ENCODE measurements around the gene QSOX1.
"Not testable (repeated sequence)": the region's sequence is repeated elsewhere in the genome, so short reads cannot be mapped to it uniquely, and the experiment has no call there.

The QSOX1 gene, protein sequence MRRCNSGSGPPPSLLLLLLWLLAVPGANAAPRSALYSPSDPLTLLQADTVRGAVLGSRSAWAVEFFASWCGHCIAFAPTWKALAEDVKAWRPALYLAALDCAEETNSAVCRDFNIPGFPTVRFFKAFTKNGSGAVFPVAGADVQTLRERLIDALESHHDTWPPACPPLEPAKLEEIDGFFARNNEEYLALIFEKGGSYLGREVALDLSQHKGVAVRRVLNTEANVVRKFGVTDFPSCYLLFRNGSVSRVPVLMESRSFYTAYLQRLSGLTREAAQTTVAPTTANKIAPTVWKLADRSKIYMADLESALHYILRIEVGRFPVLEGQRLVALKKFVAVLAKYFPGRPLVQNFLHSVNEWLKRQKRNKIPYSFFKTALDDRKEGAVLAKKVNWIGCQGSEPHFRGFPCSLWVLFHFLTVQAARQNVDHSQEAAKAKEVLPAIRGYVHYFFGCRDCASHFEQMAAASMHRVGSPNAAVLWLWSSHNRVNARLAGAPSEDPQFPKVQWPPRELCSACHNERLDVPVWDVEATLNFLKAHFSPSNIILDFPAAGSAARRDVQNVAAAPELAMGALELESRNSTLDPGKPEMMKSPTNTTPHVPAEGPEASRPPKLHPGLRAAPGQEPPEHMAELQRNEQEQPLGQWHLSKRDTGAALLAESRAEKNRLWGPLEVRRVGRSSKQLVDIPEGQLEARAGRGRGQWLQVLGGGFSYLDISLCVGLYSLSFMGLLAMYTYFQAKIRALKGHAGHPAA

DNA sequence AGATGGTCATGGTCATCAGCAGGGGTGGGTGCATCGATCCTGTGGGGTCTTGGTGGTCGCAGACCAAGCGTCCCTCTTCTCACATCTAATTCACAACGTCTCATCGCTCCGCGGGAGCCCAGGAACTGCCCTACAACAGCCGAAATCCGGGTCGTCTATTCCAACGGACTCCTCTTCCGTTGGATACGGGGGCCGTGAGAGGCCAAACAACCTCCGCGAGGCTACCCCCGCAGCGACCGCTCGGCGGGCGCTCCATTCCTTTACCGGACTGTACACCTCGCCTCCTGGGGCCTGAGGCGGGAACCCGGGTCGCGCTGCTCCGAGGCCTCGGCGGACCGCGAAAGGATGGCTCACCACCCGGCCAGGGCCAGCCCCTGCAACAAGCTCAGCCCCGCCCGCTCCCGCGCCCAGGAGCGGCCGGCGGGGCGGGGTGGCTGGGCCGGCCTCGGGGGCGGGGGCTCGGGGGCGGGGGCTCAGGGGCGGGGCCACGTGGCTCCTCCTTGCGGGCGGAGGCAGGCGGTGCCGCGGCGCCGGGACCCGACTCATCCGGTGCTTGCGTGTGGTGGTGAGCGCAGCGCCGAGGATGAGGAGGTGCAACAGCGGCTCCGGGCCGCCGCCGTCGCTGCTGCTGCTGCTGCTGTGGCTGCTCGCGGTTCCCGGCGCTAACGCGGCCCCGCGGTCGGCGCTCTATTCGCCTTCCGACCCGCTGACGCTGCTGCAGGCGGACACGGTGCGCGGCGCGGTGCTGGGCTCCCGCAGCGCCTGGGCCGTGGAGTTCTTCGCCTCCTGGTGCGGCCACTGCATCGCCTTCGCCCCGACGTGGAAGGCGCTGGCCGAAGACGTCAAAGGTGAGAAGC lies at the start of gene QSOX1:
Gene QSOX1, plus strand, starts transcription at position 545 of the 857 bp plus-strand sequence. Its CDS starts 39 bp downstream, at position 584.
- DNase-seq, result peak; percentile 9 to 42

DNA sequence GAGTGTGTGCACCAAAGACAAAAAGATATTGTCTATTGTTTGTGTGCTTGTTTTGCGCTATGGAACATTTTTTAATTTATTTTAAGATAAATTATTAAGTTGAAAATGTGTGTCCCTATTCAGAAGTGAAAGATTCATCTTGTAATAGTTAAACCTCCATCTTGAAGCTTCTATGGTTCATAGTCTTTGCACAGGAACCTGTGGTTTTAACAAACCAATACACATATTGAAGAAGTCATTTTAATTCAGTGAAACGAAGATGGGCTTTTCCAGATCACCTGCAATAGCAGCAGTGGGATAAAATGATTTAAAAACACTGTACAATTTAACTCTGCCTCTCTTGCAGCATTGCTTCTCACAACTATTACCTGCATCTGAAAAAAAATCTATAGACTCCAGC lies 42.6 kb upstream of the QSOX1 start:
- no peak for DNase-seq

DNA sequence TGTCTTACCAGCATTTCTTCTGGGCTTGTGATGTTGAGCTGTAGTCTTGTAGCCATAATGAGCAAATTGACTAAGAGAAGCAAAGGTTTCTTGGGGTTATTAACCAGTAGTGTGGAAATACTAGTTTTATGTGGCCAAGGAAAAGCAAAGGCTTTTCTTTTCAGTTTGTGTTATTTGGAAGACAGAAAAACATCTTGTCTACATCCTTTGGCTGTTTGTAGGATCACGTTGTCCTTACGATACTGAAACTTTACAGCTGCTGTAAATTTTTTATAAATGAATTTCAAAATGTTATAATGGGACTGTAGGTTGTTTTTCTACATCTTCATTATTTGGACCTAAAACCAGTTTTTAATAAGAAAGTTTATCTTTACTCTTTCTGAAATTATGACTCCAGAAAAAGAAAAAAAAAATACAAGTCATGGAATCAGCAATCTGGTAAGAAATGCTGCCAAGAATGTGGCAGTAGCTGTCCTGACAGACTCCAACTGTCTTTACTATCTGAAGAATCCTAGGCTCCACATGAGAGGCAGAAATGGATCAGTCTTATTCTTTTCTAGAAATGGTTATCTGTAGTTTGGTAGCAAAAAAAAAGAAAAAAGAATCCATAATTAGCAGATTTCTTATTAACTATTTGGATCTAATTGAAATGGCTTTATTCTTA lies 41.6 kb upstream of the QSOX1 start:
- DNase-seq, result no peak

DNA sequence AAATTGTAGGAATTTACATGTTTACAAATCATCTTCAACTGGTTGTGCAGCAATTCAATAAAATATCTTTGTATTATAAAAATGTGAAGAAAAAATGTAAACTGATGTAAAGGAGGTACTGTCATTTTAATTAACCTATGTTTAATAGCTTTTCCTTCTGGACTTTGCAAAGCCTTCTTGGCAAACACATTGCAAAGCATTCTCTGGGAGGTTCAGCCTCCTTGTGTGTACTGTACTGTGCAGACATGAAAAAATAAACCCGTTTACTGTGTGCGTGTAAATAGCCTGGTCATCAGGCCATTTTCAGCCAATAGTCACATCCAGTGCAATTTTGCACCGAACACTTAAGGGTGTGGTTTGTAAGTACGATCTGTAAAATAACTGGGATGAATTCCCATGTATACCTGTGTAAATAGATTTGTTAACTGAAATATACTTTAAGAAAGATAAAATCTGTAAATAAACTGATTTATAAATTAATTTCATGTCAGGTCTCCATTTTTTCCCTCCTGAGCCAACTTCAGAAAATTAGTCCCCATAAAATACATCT lies 40.2 kb upstream of the QSOX1 start:
- no peak for DNase-seq

DNA sequence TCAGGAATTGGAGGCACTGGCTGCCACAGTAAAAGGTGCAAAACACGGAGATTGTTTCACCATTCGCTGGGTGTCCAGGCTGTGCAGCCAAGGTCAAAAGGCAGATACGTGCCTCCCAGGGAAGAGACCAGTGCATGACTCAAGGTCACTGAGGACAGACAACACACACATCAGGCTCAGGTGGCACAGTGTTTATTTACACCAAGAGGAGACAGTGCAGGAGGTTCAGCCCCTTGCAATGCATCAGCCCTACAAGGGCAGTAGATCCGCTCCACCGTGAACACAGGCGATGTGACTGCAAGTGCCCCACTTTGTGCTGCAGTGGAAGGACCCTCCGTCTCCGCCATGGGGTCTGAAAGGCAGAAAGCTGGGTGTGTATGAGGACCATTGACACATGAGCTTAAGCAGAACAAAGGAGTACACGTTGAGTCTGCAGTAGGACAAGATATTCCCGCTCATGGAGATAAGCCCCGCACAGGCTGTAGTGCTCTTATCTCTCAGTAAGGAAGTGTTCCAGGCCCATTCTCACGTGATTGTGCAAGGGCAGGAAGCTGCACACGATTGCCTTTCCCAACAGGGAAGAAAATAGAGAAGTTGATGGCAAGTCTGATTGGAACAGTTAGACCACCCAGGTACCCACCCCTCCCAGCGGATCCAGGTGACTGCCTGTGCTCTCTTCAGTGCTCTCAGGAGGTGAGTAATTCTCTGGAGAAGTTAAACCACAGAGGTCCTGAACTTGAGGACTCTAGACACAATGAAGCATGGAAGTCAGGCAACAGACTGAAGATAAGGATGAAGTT lies 37.5 kb upstream of the QSOX1 start:
- no peak for DNase-seq

DNA sequence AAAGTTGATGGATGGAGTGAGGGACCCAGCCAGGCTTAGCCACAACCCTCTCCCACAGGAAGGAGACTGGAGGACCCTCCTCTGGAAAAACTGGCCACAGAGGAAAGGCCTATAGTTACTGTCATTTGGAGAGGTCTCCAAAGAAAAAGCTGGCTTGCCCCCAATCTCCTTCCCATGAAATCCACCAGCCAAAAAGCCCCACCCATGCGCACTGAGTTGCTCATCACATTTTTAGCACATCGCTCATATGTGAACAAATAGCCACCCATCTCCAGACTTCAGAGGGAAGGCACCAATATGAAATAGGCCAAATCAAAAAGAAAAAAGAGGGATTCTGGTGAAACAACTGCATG lies 36.9 kb upstream of the QSOX1 start:
- no peak for DNase-seq

DNA sequence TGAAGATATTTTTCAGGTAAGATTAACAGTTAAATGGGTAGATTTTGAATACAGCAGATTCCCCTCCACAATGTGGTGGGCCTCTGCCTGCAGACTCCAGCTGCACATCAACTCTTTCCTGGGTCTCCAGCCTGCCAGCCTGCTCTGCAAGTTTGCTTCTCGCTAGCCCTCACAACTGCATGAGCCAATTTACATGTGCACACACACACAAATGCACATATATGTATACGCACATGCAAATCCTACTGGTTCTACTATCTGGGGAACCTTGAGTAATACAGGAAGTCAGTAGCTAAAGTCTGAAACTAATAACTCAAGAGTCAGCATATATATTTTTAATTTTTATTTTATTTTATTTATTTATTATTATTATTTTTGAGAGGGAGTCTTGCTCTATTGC lies 34.8 kb upstream of the QSOX1 start:
- DNase-seq, result no peak

DNA sequence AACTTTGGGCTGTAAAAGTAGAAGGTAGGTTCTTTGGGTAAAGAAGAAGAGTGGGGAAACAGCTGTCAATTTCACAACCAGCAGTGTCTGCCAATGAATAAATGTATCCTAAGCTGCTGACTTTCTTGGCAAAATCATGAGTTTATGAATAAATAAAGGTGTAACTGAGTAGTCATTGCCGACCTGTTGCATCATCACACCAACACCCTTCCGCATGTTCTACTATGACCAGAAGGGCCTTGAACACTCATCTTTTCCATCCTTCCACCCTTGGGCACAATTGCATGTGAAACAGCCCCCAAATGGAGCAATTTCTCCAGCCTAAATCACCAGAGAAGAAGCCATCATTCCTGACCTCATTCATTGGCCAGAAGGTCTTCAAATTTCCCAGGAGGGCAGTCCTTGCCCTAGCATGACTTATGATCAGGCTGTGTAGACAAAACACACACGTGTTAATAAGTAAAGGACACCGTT lies 31.2 kb upstream of the QSOX1 start:
- no peak for DNase-seq

DNA sequence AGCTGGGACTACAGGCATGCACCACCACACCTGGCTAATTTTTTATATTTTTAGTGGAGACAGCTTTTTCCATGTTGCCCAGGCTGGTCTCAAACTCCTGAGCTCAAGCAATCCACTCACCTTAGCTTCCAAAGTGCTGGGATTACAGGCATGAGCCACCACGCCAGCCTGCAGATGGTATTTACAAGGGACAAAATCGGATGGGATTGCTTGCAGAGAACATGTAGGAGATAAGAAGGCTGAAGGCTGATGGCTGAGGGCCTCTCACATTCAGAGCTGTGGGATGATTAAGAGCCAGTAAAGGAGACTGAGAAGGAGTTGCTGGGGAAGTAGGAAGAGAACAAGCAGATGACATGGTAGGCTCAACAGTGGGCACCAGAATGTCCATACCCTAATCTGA lies 24.0 kb upstream of the QSOX1 start:
- DNase-seq, result no peak

DNA sequence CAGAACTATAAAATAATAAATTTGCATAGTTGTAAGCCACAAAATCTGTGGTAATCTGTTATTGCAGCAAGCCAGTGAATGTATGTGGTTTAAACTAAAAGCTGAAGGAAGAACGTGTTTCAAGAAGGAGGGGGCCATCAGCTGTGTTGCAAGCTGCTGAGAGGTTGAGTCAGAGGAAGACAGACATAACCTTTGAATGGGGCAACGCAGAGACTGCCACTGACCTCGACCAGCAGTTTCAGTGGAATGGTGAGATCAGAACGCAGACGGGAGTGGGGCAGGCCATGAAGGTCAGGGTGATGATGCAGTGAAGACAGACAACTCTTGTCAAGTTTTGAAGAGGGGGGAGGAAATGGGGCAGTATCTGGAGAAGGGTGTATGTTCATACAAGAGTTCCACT lies 23.2 kb upstream of the QSOX1 start:
- no peak for DNase-seq

DNA sequence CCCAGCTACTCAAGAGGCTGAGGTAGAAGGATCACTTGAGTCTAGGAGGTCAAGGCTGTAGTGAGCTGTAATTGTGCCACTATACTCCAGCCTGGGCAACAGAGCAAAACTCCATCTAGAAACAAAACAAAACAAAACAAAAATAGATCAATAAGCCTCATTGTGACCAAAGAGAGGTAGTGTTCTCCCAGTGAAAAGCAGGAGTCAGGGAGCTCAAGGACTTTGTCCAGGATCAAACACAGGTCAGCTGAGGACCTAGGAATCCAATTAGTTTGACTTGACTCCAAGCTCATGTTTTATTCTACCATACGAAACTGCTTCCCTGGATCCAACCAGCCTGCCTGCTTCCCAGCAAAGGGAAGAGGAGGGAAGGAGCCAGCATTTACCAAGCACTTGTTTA lies 21.5 kb upstream of the QSOX1 start:
- no peak for DNase-seq

DNA sequence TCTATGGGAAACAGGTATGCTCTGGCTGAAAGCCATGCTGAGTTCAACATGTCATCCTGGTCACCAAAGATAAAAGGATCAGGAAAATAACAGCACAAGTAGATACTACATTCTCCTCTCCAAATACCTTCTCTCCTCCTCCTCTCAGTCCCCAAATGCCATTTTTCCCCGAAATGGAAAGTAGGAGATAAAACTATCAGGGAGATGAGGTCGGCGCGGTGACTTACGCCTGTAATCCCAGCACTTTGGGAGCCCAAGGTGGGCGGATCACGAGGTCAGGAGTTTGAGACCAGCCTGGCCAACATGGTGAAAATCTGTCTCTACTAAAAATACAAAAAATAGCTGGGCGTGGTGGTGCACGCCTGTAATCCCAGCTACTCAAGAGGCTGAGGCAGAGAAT lies 21.0 kb upstream of the QSOX1 start:
- not testable (repeated sequence) for DNase-seq

DNA sequence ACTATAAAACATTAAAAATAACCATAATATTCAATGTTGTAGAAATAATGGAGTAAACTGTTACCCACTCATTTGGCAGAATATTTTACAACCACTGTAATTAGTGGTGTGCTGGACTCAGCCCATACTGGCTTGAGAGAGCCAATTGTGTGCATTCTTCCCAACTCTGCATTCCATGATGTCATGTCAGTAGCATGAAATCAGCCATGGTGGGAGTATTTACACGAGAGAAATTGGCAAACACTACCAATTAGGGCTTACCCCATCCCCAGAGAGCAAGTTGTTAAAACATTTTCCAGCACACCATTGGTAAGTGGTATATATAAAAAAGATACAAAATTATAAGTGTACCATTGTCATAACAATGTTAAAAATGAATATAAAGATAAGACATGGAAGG lies 19.1 kb upstream of the QSOX1 start:
- no peak for DNase-seq

DNA sequence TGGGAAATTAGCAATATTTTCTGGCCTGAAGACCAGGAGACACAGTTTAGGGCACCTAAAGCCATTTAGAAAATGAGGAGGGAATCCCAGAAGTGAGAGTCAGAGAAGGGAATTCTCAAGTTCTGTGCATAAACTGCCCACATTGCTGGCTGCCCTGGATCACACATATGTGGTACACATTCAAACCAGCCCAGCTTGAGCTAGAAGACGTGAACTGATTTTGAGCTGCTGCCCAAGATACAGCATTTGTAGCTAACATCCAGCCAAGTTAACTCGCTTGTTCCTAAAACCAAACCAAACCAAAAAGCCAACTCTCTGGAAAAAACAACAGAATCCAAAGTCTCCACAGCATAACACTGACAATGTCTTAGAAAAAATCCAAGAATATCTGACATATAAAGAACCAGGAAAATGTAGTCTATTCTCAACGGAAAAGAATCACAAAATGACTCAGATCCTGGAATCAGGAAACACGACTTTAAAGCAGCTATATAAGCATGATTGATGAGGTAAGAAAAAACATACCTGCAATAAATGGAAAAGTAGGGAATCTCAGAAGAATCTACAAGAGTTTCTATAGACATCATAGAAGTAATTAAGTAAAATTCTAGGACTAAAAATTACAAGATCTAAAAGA lies 18.2 kb upstream of the QSOX1 start:
- no peak for DNase-seq

DNA sequence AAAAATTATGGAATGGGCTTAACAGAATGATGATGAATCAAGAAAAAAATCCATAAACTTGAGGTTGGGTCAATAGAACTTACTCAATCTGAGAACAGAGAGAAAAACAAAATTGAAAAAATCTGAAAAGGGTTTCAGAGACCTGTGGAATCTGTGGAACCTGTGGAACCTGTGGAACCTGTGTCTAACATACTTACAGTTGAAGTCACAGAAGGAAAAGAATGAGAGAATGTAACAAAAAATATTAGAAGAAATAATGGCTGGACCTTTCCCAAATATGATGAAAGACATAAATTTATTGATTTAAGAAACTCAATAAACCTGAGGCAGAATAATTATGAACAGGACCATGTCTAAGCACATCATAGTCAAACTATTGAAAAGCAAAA lies 17.7 kb upstream of the QSOX1 start:
- DNase-seq, result no peak

DNA sequence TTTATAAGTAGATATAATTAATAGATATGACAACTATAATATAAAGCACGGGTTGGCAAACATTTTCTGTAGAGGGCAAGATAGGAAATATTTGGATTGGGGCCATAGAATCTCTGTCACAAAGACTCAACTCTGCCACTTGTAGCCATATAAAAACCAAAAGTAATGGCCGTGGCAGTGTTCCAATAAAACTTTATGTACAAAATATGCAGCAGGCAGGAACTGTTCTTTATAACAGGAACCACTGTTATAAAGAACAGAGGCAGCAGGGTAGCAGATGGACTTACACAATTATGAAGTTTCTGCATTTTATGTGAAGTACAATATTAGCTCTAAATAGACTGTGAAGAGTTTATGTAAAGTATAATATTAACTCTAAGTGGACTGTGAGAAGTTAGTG lies 16.9 kb upstream of the QSOX1 start:
- no peak for DNase-seq

DNA sequence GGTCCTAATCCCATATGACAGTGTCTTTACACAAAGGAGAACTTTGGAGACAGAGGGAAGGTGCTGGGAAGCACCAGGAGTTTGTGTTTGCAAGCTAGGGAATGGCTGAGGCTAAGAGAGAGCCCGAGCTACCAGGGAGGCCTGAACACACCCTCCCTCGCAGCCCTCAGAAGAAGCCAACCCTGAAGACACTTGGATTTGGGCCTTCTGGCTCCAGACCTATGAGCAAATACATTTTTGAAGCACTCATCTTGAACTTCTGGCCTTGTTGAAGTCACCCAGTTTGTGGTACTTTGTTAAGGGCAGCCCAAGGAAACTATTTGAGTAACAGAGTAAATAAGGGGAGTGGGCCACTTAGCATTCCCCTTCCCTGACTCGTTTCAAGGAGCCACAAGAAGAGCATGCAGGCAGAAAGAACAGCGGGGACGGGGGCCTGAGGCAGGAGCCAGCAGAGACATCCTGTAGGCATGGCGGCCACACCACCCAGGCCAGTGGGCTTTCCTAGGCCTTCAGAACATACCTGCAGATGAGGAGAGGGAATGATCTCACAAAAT lies 13.2 kb upstream of the QSOX1 start:
- no peak for DNase-seq

DNA sequence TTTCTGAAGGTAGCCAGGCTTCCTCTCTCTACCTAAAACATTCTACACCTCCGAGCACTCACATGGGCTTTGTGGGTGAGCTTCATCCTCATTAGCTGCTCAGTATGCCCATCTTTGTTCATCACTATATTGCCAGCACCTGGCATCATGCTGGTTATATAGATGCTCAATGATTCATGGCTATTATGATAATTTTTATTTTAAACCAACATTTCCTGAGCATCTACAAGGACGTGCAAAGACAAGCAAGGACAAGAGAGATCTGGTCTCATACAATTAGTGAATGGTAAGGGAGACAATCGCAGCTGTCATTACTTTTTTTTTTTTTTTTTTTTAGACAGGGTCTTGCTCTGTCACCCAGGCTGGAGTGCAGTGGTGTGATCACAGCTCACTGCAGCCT lies 11.3 kb upstream of the QSOX1 start:
- DNase-seq, result no peak

DNA sequence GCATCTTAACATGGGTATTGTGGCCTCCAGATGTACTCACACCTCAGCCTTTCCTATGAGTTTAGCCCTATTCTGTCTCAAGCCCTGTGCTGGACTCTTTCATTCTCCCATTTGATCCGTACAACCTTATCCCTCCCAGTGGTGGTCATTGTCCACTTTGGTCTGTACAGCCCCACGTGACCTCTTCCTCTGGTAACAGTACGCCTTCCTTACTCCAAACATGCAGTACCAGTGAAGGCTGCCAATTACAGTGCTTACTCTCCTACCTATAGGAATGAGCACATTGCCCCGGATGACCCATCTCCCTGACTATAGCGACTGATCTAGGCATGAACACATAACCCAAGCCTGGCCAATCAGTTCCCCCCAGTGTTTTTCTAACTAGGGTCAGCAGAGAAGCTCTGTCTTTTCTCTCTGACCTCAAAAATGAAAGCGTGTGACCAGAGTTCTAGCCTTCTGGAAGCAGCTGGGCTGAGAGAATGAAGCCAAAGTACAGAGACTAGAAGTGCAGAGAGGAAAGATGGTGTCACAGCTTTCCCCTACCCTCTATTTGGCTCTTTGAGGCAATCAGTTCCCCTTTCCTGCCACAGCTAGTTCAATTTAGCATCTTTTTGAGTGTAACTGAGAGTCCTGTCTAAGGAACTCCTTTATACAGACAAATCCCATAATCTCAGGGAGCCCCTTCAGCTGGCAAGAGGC lies 9.9 kb upstream of the QSOX1 start:
- no peak for DNase-seq

DNA sequence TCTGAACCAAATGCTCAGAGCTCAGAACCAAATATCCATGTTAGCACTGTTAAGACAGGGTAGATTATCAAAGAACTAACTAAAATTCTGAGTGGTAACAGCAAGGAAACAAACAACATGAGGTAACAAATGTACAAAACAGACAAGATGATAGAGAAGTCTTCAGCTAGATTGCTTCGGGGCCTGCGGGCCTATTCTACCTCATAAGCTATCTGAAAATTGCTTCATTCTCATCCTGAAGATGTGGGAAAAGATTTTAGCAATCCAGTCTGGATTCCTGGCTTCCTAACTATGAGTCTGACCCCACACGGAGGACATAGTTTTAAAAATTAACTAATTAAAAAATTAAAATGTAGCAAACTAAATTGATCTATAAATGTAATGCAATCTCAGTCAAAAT lies 9.2 kb upstream of the QSOX1 start:
- DNase-seq, result no peak

All from cerebellar nuclear complex (tissue), 1 donor.